Upper lobe of left lung (tissue), 6 donors: Measurements from ENCODE around the gene SLC5A4. TPM values are rescaled to one million over a fixed set of nuclear protein-coding genes. Genes with fewer than 3 reads are reported as not detected.
A peak's percentile ranks its signal among the peaks of the same experiment; 100 is the strongest.

Experiments used
- ATAC-seq, 2 donors: fragments of 200-7000 bp; cut with Tn5 transposase; one replicate each; pipeline ENCODE4 v1.9.1; 2022; ENCODE audit warnings: mild to moderate bottlenecking in 2 of 2, moderate library complexity in 2 of 2; ENCODE audit not compliant: low FRiP score in 2 of 2
- DNase-seq, 2 donors: peaks; one replicate each; pipeline ENCODE4 v3.0.0-alpha.2; 2019 to 2020
- H3K27ac ChIP-seq, 4 donors: fragments of 200-600 bp; sonication (generic); one replicate each; pipeline ENCODE4 v1.5.1; 2016 to 2019
- H3K27me3 ChIP-seq, 4 donors: fragments of 200-600 bp; sonication (generic); one replicate each; pipeline ENCODE4 v1.5.1; 2017 to 2019
- H3K36me3 ChIP-seq, 4 donors: fragments of 200-600 bp; sonication (generic); one replicate each; pipeline ENCODE4 v1.5.1; 2016 to 2019
- H3K4me1 ChIP-seq, 4 donors: fragments of 200-600 bp; sonication (generic); one replicate each; pipeline ENCODE4 v1.5.1; 2018 to 2019
- H3K4me3 ChIP-seq, 4 donors: fragments of 200-600 bp; sonication (generic); one replicate each; pipeline ENCODE4 v1.5.1; 2017 to 2019; ENCODE audit warnings: mild to moderate bottlenecking in 2 of 4, moderate library complexity in 1 of 4
- H3K9me3 ChIP-seq, 4 donors: fragments of 200-600 bp; sonication (generic); one replicate each; pipeline ENCODE4 v1.5.1; 2018 to 2019
- EP300 ChIP-seq, 4 donors: sonication (generic); formaldehyde crosslinking; IDR thresholded peaks; one replicate each; pipeline ENCODE4 v1.5.1; 2017; ENCODE audit warnings: antibody characterized with exemption in 4 of 4, control low read depth in 2 of 4
- POLR2A ChIP-seq, 4 donors: fragments of 450-650 bp; IDR thresholded peaks; one replicate each; pipeline ENCODE4 v1.5.1; 2016 to 2017; ENCODE audit warnings: antibody characterized with exemption in 4 of 4, mild to moderate bottlenecking in 2 of 4
- POLR2AphosphoS5 ChIP-seq, 2 donors: sonication (generic); formaldehyde crosslinking; IDR thresholded peaks; one replicate each; pipeline ENCODE4 v1.5.1; 2017; ENCODE audit warnings: antibody characterized with exemption in 2 of 2
- WGBS, 2 donors: methylation state at CpG; one replicate each; pipeline ENCODE4 v1.1.5; 2017 to 2018; 5-methylcytosine and 5-hydroxymethylcytosine counted together
- total RNA-seq, 6 donors: library from RNA; depleted of rRNA in 4 of 6; stranded (reverse); fragments of >200 nt in 4 of 6; gene quantifications; one replicate each; pipeline versions ENCODE4 v1.1.0 to v1.2.1, GENCODE V29; 2016 to 2021
- TF ChIP-seq, protein P1 (sequence below), 6 experiments: fragments of 450-650 bp in 4 of 6; fragments of 200-600 bp in 2 of 6; sonication (generic) in 2 of 6; IDR thresholded peaks; one replicate each; pipeline ENCODE4 v1.5.1; 2016 to 2019; ENCODE audit warnings: antibody characterized with exemption in 6 of 6
- donor health status: DM: no; HTN: no; CAD: no; lungs with moderate emphysema.
- donor health status: DM: no; HTN: yes; CAD: no; lungs with severe emphysema.

Gene SLC5A4
- total RNA-seq, 6 donors from 2014 or later = 0.33 to 6.3 (median 1.2) TPM

DNA sequence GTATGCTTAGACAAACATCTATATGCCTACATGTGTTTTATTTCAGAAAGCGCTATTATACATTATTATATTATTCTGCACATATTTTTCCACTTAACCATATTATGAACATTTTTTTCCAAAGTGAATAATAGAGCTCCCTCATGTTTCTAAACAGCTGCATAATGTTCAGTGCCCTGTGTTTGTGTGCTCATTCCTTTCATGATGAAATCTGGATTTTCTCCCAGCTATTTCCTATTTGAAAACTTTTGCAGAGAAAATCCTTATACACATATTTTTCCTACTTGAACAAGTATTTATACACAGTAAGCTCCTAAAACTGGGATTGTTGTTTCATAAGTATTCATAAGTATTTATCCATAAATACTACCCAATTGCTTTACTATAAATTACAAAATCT lies 32.2 kb downstream of the SLC5A4 start:
- Histone ChIP-seq H3K4me1 (no peaks in the 10 kb centered on the region), H3K36me3 (no peaks in the 10 kb centered on the region), H3K27ac (no peak overlapping the region), H3K27me3 (no peaks in the 10 kb centered on the region), H3K4me3 (no peak overlapping the region), H3K9me3 (no peaks in the 10 kb centered on the region)
- DNase-seq = no peak
- TF ChIP-seq, protein P1, sequence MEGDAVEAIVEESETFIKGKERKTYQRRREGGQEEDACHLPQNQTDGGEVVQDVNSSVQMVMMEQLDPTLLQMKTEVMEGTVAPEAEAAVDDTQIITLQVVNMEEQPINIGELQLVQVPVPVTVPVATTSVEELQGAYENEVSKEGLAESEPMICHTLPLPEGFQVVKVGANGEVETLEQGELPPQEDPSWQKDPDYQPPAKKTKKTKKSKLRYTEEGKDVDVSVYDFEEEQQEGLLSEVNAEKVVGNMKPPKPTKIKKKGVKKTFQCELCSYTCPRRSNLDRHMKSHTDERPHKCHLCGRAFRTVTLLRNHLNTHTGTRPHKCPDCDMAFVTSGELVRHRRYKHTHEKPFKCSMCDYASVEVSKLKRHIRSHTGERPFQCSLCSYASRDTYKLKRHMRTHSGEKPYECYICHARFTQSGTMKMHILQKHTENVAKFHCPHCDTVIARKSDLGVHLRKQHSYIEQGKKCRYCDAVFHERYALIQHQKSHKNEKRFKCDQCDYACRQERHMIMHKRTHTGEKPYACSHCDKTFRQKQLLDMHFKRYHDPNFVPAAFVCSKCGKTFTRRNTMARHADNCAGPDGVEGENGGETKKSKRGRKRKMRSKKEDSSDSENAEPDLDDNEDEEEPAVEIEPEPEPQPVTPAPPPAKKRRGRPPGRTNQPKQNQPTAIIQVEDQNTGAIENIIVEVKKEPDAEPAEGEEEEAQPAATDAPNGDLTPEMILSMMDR (IDR thresholded peaks at IDR 0.05) = no peak
- TF ChIP-seq EP300 (IDR thresholded peaks at IDR 0.05) (no peak), POLR2AphosphoS5 (IDR thresholded peaks at IDR 0.05) (no peak), POLR2A (IDR thresholded peaks at IDR 0.05) (no peak)
- ATAC-seq = no peak
- WGBS, 2 donors = 89 to 91% methylated on average over 1 of the region's 1 CpG

- Histone ChIP-seq H3K36me3 (no peaks in the 10 kb centered on the region), H3K27me3 (no peaks in the 10 kb centered on the region), H3K27ac (no peak overlapping the region), H3K4me3 (no peak overlapping the region), H3K4me1 (no peaks in the 10 kb centered on the region), H3K9me3 (no peaks in the 10 kb centered on the region)
- WGBS, 2 donors = 74 to 83% methylated on average over 3 of the region's 3 CpGs
- peak in 1 of 2 donors; percentile 80 for ATAC-seq
- no peak for DNase-seq
- no peak for TF ChIP-seq EP300 (IDR thresholded peaks at IDR 0.05)
- TF ChIP-seq POLR2A (IDR thresholded peaks at IDR 0.05) = no peak
- TF ChIP-seq, protein P1 (IDR thresholded peaks at IDR 0.05) = no peak
- no peak for TF ChIP-seq POLR2AphosphoS5 (IDR thresholded peaks at IDR 0.05)
Measured at GRCh38 chr22:32219026-32219425, 36.1 kb downstream of the SLC5A4 start.

DNA sequence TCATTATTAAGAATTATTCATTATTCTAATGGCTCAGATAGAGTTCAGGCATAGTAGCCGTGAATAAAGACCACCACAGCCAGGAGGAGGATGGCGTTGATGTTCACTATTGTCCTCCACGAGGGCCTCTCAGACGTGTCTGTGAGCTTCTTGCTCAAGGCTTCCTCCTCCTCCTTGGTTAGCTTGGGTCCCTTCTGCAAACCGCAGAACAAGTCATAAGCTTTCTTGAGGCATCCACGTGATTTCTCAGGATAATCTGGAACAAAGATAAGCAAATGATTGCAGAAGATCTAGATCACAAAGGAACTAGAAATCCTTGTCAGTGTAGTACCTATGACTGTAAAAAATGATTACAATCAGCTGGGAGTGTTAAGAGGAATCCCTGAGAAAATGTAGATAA lies 36.7 kb downstream of the SLC5A4 start:
- DNase-seq = peak in 1 of 2 donors; percentile 44
- H3K27me3 ChIP-seq = no peaks in the 10 kb centered on the region
- peak in 1 of 2 donors; percentile 76 for ATAC-seq
- no peak overlapping the region for H3K4me3 ChIP-seq
- WGBS, 2 donors = 66% methylated on average over 6 of the region's 6 CpGs
- TF ChIP-seq EP300 (IDR thresholded peaks at IDR 0.05) (peak in 1 of 4 donors; percentile 26), POLR2AphosphoS5 (IDR thresholded peaks at IDR 0.05) (no peak), POLR2A (IDR thresholded peaks at IDR 0.05) (no peak)
- TF ChIP-seq, protein P1 (IDR thresholded peaks at IDR 0.05) = no peak
- H3K4me1 ChIP-seq = no peaks in the 10 kb centered on the region
- H3K36me3 ChIP-seq = no peaks in the 10 kb centered on the region
- H3K27ac ChIP-seq = no peak overlapping the region
- no peaks in the 10 kb centered on the region for H3K9me3 ChIP-seq

DNA sequence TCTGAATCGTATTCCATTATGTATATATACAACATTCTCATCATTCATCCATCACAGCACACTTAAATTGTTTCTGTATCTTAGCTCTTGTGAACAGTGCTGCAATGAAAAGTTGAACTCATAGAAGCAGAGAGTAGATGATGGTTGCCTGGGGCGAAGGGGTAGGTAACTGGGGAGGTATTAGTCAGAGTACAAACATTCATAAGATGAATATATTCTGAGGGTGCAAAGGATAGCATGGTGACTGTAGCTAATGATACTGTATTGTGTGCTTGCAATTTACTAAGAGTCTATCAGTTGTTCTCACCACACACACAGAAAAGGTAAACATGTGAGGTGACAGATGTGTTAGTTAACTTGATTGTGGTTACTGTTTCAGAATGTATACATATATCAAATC lies 37.7 kb downstream of the SLC5A4 start:
- Histone ChIP-seq H3K27me3 (no peaks in the 10 kb centered on the region), H3K4me1 (no peaks in the 10 kb centered on the region), H3K4me3 (no peak overlapping the region), H3K9me3 (no peaks in the 10 kb centered on the region), H3K36me3 (no peaks in the 10 kb centered on the region), H3K27ac (no peak overlapping the region)
- DNase-seq = no peak
- no peak for ATAC-seq
- WGBS, 2 donors = 81 to 83% methylated on average over 2 of the region's 2 CpGs
- no peak for TF ChIP-seq EP300 (IDR thresholded peaks at IDR 0.05)

DNA sequence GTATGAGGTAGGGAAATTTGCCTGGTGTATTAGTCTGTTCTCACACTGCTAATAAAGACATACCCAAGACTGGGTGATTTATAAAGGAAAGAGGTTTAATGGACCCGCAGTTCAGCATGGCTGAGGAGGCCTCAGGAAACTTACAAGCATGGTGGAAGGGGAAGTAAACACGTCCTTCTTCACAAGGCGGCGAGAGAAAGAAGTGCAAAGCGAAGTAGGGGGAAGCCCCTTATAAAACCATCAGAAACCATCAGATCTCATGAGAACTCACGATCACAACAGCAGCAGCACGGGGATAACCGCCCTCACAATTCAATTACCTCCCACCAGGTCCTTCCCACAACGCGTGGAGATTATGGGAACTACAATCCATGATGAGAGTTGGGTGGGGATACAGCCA lies 38.2 kb downstream of the SLC5A4 start:
- H3K4me1 ChIP-seq = no peaks in the 10 kb centered on the region
- no peak overlapping the region for H3K4me3 ChIP-seq
- no peak overlapping the region for H3K27ac ChIP-seq
- TF ChIP-seq POLR2AphosphoS5 (IDR thresholded peaks at IDR 0.05) (no peak), EP300 (IDR thresholded peaks at IDR 0.05) (no peak), POLR2A (IDR thresholded peaks at IDR 0.05) (no peak)
- TF ChIP-seq, protein P1 (IDR thresholded peaks at IDR 0.05) = no peak
- ATAC-seq (no peak), DNase-seq (no peak)
- WGBS, 2 donors = 73% methylated on average over 10 of the region's 10 CpGs
- no peaks in the 10 kb centered on the region for H3K9me3 ChIP-seq
- H3K27me3 ChIP-seq = no peaks in the 10 kb centered on the region
- no peaks in the 10 kb centered on the region for H3K36me3 ChIP-seq
